ENCODE data around the gene STAT4.

- peak; percentile 39 for TF ChIP-seq CTCF (IDR thresholded peaks at IDR 0.05; ENCODE audit: insufficient read depth, low read length, poor library complexity, severe bottlenecking)
- TF ChIP-seq EZH2phosphoT487 (conservative IDR thresholded peaks at IDR 0.05; ENCODE audit: low read length): no peak
Measured at GRCh38 chr2:191030521-191031154, 120.2 kb downstream of the STAT4 start.
